Astrocyte (in vitro differentiated cells and primary cell): ENCODE results near the gene MYL10. TPM values are rescaled to one million over a fixed set of nuclear protein-coding genes. Genes with fewer than 3 reads are reported as not detected.

Source experiments
- DNase-seq: peaks from one replicate; pipeline ENCODE4 v3.0.0-alpha.2; 2010; ENCODE audit warnings: low read depth
- FAIRE-seq: peaks from 2 replicates; lab custom pipeline; 2011; peaks lifted over from hg19 to GRCh38; lab: Jason Lieb, UNC
- H2AFZ ChIP-seq: 2 replicates; pipeline ENCODE4 v1.6.0; 2012; ENCODE audit warnings: low read depth, low read length, inconsistent platforms
- H3K27ac ChIP-seq: 2 replicates; pipeline ENCODE4 v1.5.1; 2011; ENCODE audit warnings: low read depth, low read length, inconsistent platforms
- H3K27me3 ChIP-seq: 2 replicates; pipeline ENCODE4 v1.6.0; 2011; ENCODE audit warnings: low read length, inconsistent platforms; ENCODE audit not compliant: insufficient read depth
- H3K36me3 ChIP-seq: 2 replicates; pipeline ENCODE4 v1.5.1; 2011; ENCODE audit warnings: low read length, inconsistent platforms; ENCODE audit not compliant: insufficient read depth
- H3K4me1 ChIP-seq: 2 replicates; pipeline ENCODE4 v1.5.1; 2011; ENCODE audit warnings: low read length, inconsistent platforms; ENCODE audit not compliant: insufficient read depth
- H3K4me2 ChIP-seq: 2 replicates; pipeline ENCODE4 v1.6.0; 2012; ENCODE audit warnings: low read length, inconsistent platforms
- H3K4me3 ChIP-seq: 2 replicates; pipeline ENCODE4 v1.5.1; 2011; ENCODE audit warnings: low read depth, mild to moderate bottlenecking, low read length, inconsistent platforms; ENCODE audit not compliant: insufficient read depth
- H3K79me2 ChIP-seq: 2 replicates; pipeline ENCODE4 v1.6.0; 2012; ENCODE audit warnings: mild to moderate bottlenecking, low read length, inconsistent platforms; ENCODE audit not compliant: insufficient read depth
- H3K9ac ChIP-seq: 2 replicates; pipeline ENCODE4 v1.6.0; 2012; ENCODE audit warnings: mild to moderate bottlenecking, low read length, inconsistent platforms
- H3K9me3 ChIP-seq: 2 replicates; pipeline ENCODE4 v1.5.1; 2012; ENCODE audit warnings: low read depth, mild to moderate bottlenecking, low read length, inconsistent platforms; ENCODE audit not compliant: insufficient read depth
- H4K20me1 ChIP-seq: 2 replicates; pipeline ENCODE4 v1.6.0; 2012; ENCODE audit warnings: low read length, inconsistent platforms; ENCODE audit not compliant: insufficient read depth
- H3K27ac Mint-ChIP-seq: one replicate; pipeline ENCODE4 v1.8.0; 2021; ENCODE audit warnings: mild to moderate bottlenecking, mixed read lengths; ENCODE audit not compliant: unreplicated experiment
- H3K27me3 Mint-ChIP-seq: one replicate; pipeline ENCODE4 v1.8.0; 2021; ENCODE audit warnings: low read depth, mixed read lengths; ENCODE audit not compliant: unreplicated experiment
- H3K36me3 Mint-ChIP-seq: one replicate; pipeline ENCODE4 v1.8.0; 2021; ENCODE audit warnings: low read depth, mixed read lengths; ENCODE audit not compliant: unreplicated experiment
- H3K4me1 Mint-ChIP-seq: one replicate; pipeline ENCODE4 v1.8.0; 2021; ENCODE audit warnings: low read depth, mixed read lengths; ENCODE audit not compliant: unreplicated experiment
- H3K4me3 Mint-ChIP-seq: one replicate; pipeline ENCODE4 v1.8.0; 2021; ENCODE audit warnings: mild to moderate bottlenecking, moderate library complexity, mixed read lengths; ENCODE audit not compliant: unreplicated experiment
- H3K9me3 Mint-ChIP-seq: one replicate; pipeline ENCODE4 v1.8.0; 2021; ENCODE audit warnings: mild to moderate bottlenecking, mixed read lengths; ENCODE audit not compliant: unreplicated experiment
- EZH2 ChIP-seq: IDR thresholded peaks from 2 replicates; pipeline ENCODE4 v1.6.1; 2012; ENCODE audit warnings: mild to moderate bottlenecking, low read length, inconsistent platforms; ENCODE audit not compliant: insufficient read depth
- total RNA-seq: library from RNA; stranded (reverse); gene quantifications from 2 replicates; pipeline ENCODE4 v1.2.1, GENCODE V29; 2021
- TF ChIP-seq, protein P1 (sequence below): IDR thresholded peaks from 2 replicates; pipeline ENCODE4 v1.5.1; 2011; ENCODE audit warnings: low read depth, mild to moderate bottlenecking, inconsistent platforms, low read length, moderate library complexity; ENCODE audit not compliant: insufficient read depth

MYL10 gene
- total RNA-seq, 1 donor from 2014 or later = 0.73 TPM

- Mint-ChIP-seq H3K27me3 (peaks cover 9% of the 10 kb centered on the region), H3K9me3 (peaks cover 7% of the 10 kb centered on the region), H3K4me1 (peaks cover 13% of the 10 kb centered on the region), H3K36me3 (peaks cover 4% of the 10 kb centered on the region), H3K27ac (no peak overlapping the region), H3K4me3 (no peak overlapping the region)
- H3K4me2 ChIP-seq = no peak overlapping the region
- no peaks in the 10 kb centered on the region for H4K20me1 ChIP-seq
- H3K4me3 ChIP-seq = no peak overlapping the region
- no peak overlapping the region for H3K9ac ChIP-seq
- DNase-seq = no peak
- no peak overlapping the region for H3K27ac ChIP-seq
- peaks cover 4% of the 10 kb centered on the region for H3K27me3 ChIP-seq
- no peaks in the 10 kb centered on the region for H3K79me2 ChIP-seq
- no peaks in the 10 kb centered on the region for H3K4me1 ChIP-seq
- no peaks in the 10 kb centered on the region for H3K9me3 ChIP-seq
- no peak overlapping the region for H2AFZ ChIP-seq
- no peak for FAIRE-seq
- H3K36me3 ChIP-seq = no peaks in the 10 kb centered on the region
- TF ChIP-seq EZH2 = no peak
- TF ChIP-seq, protein P1, sequence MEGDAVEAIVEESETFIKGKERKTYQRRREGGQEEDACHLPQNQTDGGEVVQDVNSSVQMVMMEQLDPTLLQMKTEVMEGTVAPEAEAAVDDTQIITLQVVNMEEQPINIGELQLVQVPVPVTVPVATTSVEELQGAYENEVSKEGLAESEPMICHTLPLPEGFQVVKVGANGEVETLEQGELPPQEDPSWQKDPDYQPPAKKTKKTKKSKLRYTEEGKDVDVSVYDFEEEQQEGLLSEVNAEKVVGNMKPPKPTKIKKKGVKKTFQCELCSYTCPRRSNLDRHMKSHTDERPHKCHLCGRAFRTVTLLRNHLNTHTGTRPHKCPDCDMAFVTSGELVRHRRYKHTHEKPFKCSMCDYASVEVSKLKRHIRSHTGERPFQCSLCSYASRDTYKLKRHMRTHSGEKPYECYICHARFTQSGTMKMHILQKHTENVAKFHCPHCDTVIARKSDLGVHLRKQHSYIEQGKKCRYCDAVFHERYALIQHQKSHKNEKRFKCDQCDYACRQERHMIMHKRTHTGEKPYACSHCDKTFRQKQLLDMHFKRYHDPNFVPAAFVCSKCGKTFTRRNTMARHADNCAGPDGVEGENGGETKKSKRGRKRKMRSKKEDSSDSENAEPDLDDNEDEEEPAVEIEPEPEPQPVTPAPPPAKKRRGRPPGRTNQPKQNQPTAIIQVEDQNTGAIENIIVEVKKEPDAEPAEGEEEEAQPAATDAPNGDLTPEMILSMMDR = no peak
Measured at GRCh38 chr7:101578552-101578951, 50.5 kb downstream of the MYL10 start.

GRCh38 chr7:101576998-101577397, 52.1 kb downstream of the MYL10 start:
- H3K9me3 Mint-ChIP-seq = no peaks in the 10 kb centered on the region
- Histone ChIP-seq H3K9ac (no peak overlapping the region), H3K27me3 (peaks cover 4% of the 10 kb centered on the region), H3K36me3 (no peaks in the 10 kb centered on the region), H3K4me2 (no peak overlapping the region), H3K9me3 (no peaks in the 10 kb centered on the region), H4K20me1 (no peaks in the 10 kb centered on the region), H3K4me3 (no peak overlapping the region), H2AFZ (no peak overlapping the region), H3K79me2 (no peaks in the 10 kb centered on the region), H3K4me1 (no peaks in the 10 kb centered on the region), H3K27ac (no peak overlapping the region)
- DNase-seq (no peak), FAIRE-seq (no peak)
- no peak overlapping the region for H3K27ac Mint-ChIP-seq
- H3K27me3 Mint-ChIP-seq = peaks cover 2% of the 10 kb centered on the region
- H3K4me1 Mint-ChIP-seq = peaks cover 13% of the 10 kb centered on the region
- H3K4me3 Mint-ChIP-seq = no peak overlapping the region
- TF ChIP-seq, protein P1 = no peak
- TF ChIP-seq EZH2 = no peak
- peaks cover 2% of the 10 kb centered on the region for H3K36me3 Mint-ChIP-seq

DNA sequence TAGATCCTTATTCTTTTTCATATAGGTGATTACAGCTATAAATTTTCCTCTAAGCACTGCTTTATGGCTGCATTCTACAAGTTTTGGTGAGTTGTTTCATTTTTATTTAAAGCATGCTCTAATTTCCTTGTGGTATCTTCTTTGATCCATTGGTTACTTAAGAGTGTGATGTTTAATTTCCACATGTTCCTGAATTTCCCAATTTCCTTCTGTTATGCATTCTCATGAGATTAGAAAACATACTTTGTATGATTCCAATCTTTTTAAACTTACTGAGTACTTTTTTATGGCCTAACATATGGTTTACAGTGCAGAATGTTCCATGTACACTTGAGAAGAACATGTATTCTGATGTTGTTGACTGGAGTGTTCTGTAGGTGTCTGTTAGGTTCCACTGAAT, 53.4 kb downstream of the MYL10 start:
- peak overlapping the region; percentile 69 for H3K27ac Mint-ChIP-seq
- no peaks in the 10 kb centered on the region for H3K36me3 ChIP-seq
- no peak overlapping the region for H3K4me3 Mint-ChIP-seq

More for the DNA sequence above, 53.4 kb downstream of the MYL10 start:
- Histone ChIP-seq H3K4me3 (no peak overlapping the region), H3K4me1 (no peaks in the 10 kb centered on the region), H3K27ac (no peak overlapping the region), H3K27me3 (peaks cover 4% of the 10 kb centered on the region), H4K20me1 (no peaks in the 10 kb centered on the region), H3K79me2 (no peaks in the 10 kb centered on the region), H3K9ac (no peak overlapping the region), H3K4me2 (no peak overlapping the region), H2AFZ (no peak overlapping the region), H3K9me3 (no peaks in the 10 kb centered on the region)
- no peak for DNase-seq
- TF ChIP-seq, protein P1 = no peak
- TF ChIP-seq EZH2 = no peak
- no peak for FAIRE-seq
- Mint-ChIP-seq H3K4me1 (peaks cover 13% of the 10 kb centered on the region), H3K36me3 (peaks cover 2% of the 10 kb centered on the region), H3K27me3 (no peaks in the 10 kb centered on the region), H3K9me3 (peaks cover 7% of the 10 kb centered on the region)
